HepG2 (cell line): ENCODE data around the gene C2. TPM values are rescaled to one million over a fixed set of nuclear protein-coding genes. Genes with fewer than 3 reads are reported as not detected.
A peak's percentile ranks its signal among the peaks of the same experiment; 100 is the strongest.

Experiments
- ARID3A ChIP-seq: IDR thresholded peaks from 2 replicates; pipeline ENCODE4 v1.6.1; 2012; ENCODE audit warnings: low read depth, low read length, improper control_type of control experiment
- FOSL1 ChIP-seq: sonication (generic); formaldehyde crosslinking; IDR thresholded peaks from 2 replicates; pipeline ENCODE4 v1.9.0; 2021; ENCODE audit warnings: missing genetic modification reagents, borderline replicate concordance
- HHEX ChIP-seq: IDR thresholded peaks from 2 replicates; pipeline ENCODE4 v1.6.1; 2016; ENCODE audit warnings: control low read depth
- HNRNPLL ChIP-seq: fragments of 200-400 bp; formaldehyde crosslinking; IDR thresholded peaks from 2 replicates; pipeline ENCODE4 v1.6.1; 2017; ENCODE audit warnings: mild to moderate bottlenecking, low read depth, low read length; ENCODE audit not compliant: poor library complexity, severe bottlenecking
- KDM4B ChIP-seq: sonication (generic); formaldehyde crosslinking; IDR thresholded peaks from 2 replicates; pipeline ENCODE4 v1.4.0; 2020; ENCODE audit warnings: missing genetic modification reagents
- MBNL3 ChIP-seq: fragments of 250-450 bp; sonication (Bioruptor Pico); conservative IDR thresholded peaks from 2 replicates; pipeline ENCODE4 v1.8.0; 2022; ENCODE audit warnings: mild to moderate bottlenecking, inconsistent platforms
- MLX ChIP-seq: IDR thresholded peaks from 2 replicates; pipeline ENCODE4 v1.6.1; 2016
- MTA1 ChIP-seq: sonication (generic); formaldehyde crosslinking; IDR thresholded peaks from 2 replicates; pipeline ENCODE4 v1.4.0; 2020; ENCODE audit warnings: missing genetic modification reagents, mild to moderate bottlenecking, borderline replicate concordance
- NR2F6 ChIP-seq, 2 experiments: IDR thresholded peaks; 2 replicates each; pipeline ENCODE4 v1.6.1; 2016; ENCODE audit warnings: antibody characterized with exemption in 1 of 2, mild to moderate bottlenecking in 1 of 2
- PAWR ChIP-seq: sonication (generic); formaldehyde crosslinking; IDR thresholded peaks from 2 replicates; pipeline ENCODE4 v1.4.0; 2020; ENCODE audit warnings: missing genetic modification reagents, mild to moderate bottlenecking, borderline replicate concordance
- SETDB1 ChIP-seq: sonication (generic); formaldehyde crosslinking; IDR thresholded peaks from 2 replicates; pipeline ENCODE4 v1.5.1; 2020; ENCODE audit warnings: missing genetic modification reagents, mild to moderate bottlenecking, borderline replicate concordance
- SPEN ChIP-seq: sonication (generic); formaldehyde crosslinking; IDR thresholded peaks from 2 replicates; pipeline ENCODE4 v1.5.1; 2020; ENCODE audit warnings: low read depth, mild to moderate bottlenecking, missing genetic modification reagents
- TERF1 ChIP-seq: sonication (generic); formaldehyde crosslinking; IDR thresholded peaks from 2 replicates; pipeline ENCODE4 v1.8.0; 2022; ENCODE audit warnings: mild to moderate bottlenecking, missing genetic modification reagents, moderate library complexity
- WIZ ChIP-seq: sonication (generic); formaldehyde crosslinking; IDR thresholded peaks from 2 replicates; pipeline ENCODE4 v1.5.1; 2020; ENCODE audit warnings: mild to moderate bottlenecking, missing genetic modification reagents
- ZKSCAN5 ChIP-seq: sonication (generic); formaldehyde crosslinking; IDR thresholded peaks from 2 replicates; pipeline ENCODE4 v1.5.1; 2020; ENCODE audit warnings: mild to moderate bottlenecking, missing genetic modification reagents
- ZKSCAN8 ChIP-seq: IDR thresholded peaks from 2 replicates; pipeline ENCODE4 v1.6.1; 2016; ENCODE audit warnings: borderline replicate concordance, missing genetic modification reagents, missing compliant biosample characterization
- ZNF431 ChIP-seq: sonication (generic); formaldehyde crosslinking; IDR thresholded peaks from 2 replicates; pipeline ENCODE4 v1.9.0; 2022; ENCODE audit warnings: missing genetic modification reagents, low read depth, mild to moderate bottlenecking, borderline replicate concordance
- ZNF446 ChIP-seq: sonication (generic); formaldehyde crosslinking; IDR thresholded peaks from 2 replicates; pipeline ENCODE4 v1.5.0; 2020; ENCODE audit warnings: mild to moderate bottlenecking, missing genetic modification reagents
- ZNF773 ChIP-seq: sonication (generic); formaldehyde crosslinking; IDR thresholded peaks from 2 replicates; pipeline ENCODE4 v1.4.0; 2020; ENCODE audit warnings: missing genetic modification reagents, borderline replicate concordance
- polyA plus RNA-seq, 8 experiments: library from polyadenylated mRNA; depleted of rRNA in 3 of 8; stranded (reverse) in 7 of 8; unstranded in 1 of 8; fragments of >200 nt; fragmentation: Illumina TruSeq in 4 of 8; extraction: Trizol in 4 of 8; gene quantifications; 2 replicates each; pipeline versions ENCODE4 v1.2.1 to v1.2.3, GENCODE V29; 2011 to 2016; ENCODE audit warnings: low read depth in 4 of 8, missing spikeins in 1 of 8, mixed read lengths in 1 of 8; ENCODE audit not compliant: insufficient read depth in 1 of 8
- total RNA-seq, 5 experiments: library from RNA; depleted of rRNA; stranded (reverse); fragments of >200 nt; fragmentation: Illumina TruSeq; extraction: Trizol; gene quantifications; 2 replicates each; pipeline ENCODE4 v1.2.3, GENCODE V29; 2016; ENCODE audit warnings: low read depth in 1 of 5
- TF ChIP-seq, protein P1 (sequence below): sonication (generic); formaldehyde crosslinking; IDR thresholded peaks from 2 replicates; pipeline ENCODE4 v1.8.0; 2022; ENCODE audit warnings: mild to moderate bottlenecking, missing genetic modification reagents, moderate library complexity
- TF ChIP-seq, protein P2 (sequence below): IDR thresholded peaks from 2 replicates; pipeline ENCODE4 v1.4.0; 2020; ENCODE audit warnings: mild to moderate bottlenecking, missing genetic modification reagents

C2 gene
- total and polyA plus RNA-seq, 2 of the 13 experiments (the other 11 are each of a cell fraction or from before 2014, with no cell fraction given) = 165 to 307 TPM

- TF ChIP-seq, protein P1, sequence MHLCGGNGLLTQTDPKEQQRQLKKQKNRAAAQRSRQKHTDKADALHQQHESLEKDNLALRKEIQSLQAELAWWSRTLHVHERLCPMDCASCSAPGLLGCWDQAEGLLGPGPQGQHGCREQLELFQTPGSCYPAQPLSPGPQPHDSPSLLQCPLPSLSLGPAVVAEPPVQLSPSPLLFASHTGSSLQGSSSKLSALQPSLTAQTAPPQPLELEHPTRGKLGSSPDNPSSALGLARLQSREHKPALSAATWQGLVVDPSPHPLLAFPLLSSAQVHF (CRISPR knock-in tag) = 0 out of 2 replicates have a peak, but pooled peaks have one; percentile 21
- no peak for TF ChIP-seq ZKSCAN5 (CRISPR knock-in tag)
- TF ChIP-seq MTA1 (CRISPR knock-in tag) = no peak
- TF ChIP-seq WIZ (CRISPR knock-in tag) = no peak
- no peak for TF ChIP-seq FOSL1 (CRISPR knock-in tag)
- no peak for TF ChIP-seq MBNL3
- peak; percentile 83; the same call in 1 of the 2 replicates for TF ChIP-seq ZNF446 (CRISPR knock-in tag)
- TF ChIP-seq, protein P2, sequence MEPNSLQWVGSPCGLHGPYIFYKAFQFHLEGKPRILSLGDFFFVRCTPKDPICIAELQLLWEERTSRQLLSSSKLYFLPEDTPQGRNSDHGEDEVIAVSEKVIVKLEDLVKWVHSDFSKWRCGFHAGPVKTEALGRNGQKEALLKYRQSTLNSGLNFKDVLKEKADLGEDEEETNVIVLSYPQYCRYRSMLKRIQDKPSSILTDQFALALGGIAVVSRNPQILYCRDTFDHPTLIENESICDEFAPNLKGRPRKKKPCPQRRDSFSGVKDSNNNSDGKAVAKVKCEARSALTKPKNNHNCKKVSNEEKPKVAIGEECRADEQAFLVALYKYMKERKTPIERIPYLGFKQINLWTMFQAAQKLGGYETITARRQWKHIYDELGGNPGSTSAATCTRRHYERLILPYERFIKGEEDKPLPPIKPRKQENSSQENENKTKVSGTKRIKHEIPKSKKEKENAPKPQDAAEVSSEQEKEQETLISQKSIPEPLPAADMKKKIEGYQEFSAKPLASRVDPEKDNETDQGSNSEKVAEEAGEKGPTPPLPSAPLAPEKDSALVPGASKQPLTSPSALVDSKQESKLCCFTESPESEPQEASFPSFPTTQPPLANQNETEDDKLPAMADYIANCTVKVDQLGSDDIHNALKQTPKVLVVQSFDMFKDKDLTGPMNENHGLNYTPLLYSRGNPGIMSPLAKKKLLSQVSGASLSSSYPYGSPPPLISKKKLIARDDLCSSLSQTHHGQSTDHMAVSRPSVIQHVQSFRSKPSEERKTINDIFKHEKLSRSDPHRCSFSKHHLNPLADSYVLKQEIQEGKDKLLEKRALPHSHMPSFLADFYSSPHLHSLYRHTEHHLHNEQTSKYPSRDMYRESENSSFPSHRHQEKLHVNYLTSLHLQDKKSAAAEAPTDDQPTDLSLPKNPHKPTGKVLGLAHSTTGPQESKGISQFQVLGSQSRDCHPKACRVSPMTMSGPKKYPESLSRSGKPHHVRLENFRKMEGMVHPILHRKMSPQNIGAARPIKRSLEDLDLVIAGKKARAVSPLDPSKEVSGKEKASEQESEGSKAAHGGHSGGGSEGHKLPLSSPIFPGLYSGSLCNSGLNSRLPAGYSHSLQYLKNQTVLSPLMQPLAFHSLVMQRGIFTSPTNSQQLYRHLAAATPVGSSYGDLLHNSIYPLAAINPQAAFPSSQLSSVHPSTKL = peak; percentile 5; the same call in 1 of the 2 replicates
- no peak for TF ChIP-seq MLX (CRISPR knock-in tag)
- peak; percentile 67 for TF ChIP-seq SPEN
- TF ChIP-seq ZNF773 (CRISPR knock-in tag) = no peak
- TF ChIP-seq TERF1 (CRISPR knock-in tag) = no peak
- TF ChIP-seq KDM4B = no peak
- no peak for TF ChIP-seq HHEX
- peak; percentile 77 for TF ChIP-seq HNRNPLL
- no peak for TF ChIP-seq NR2F6 (IDR thresholded peaks at IDR 0.05)
- TF ChIP-seq NR2F6 (CRISPR knock-in tag; IDR thresholded peaks at IDR 0.05) = no peak
- TF ChIP-seq ZKSCAN8 (CRISPR knock-in tag) = no peak
- TF ChIP-seq ARID3A = 0 out of 2 replicates have a peak, but pooled peaks have one; percentile 26
- TF ChIP-seq ZNF431 (CRISPR knock-in tag) = peak; percentile 96
- TF ChIP-seq PAWR (CRISPR knock-in tag) = no peak
- no peak for TF ChIP-seq SETDB1 (CRISPR knock-in tag)
Measured at GRCh38 chr6:31901953-31902643, 25.4 kb upstream of the C2 start, which contains the start of gene ZBTB12 (continued).
